ENCODE data around the gene BTBD2.

The BTBD2 gene

GRCh38 chr19:2044709-2045500, 29.4 kb upstream of the BTBD2 start:
- Histone ChIP-seq H3K4me1 (ENCODE audit: control insufficient read depth, insufficient read depth, low read length, unreplicated experiment) (peaks cover 28% of the 10 kb centered on the region), H3K79me2 (ENCODE audit: control insufficient read depth, insufficient read depth, low read length, unreplicated experiment) (peaks cover 28% of the 10 kb centered on the region), H3K36me3 (ENCODE audit: insufficient read depth, low read length) (no peaks in the 10 kb centered on the region), H2AFZ (ENCODE audit: low read length, unreplicated experiment) (no peak overlapping the region), H3K4me3 (ENCODE audit: low read depth, low read length) (no peak overlapping the region), H3K27ac (ENCODE audit: low read depth, low read length) (no peak overlapping the region), H3K27me3 (ENCODE audit: insufficient read depth, low read length) (no peaks in the 10 kb centered on the region)

GRCh38 chr19:2043961-2044708, 28.6 kb upstream of the BTBD2 start:
- Histone ChIP-seq H3K4me3 (ENCODE audit: low read depth, low read length) (no peak overlapping the region), H3K27me3 (ENCODE audit: insufficient read depth, low read length) (no peaks in the 10 kb centered on the region), H3K27ac (ENCODE audit: low read depth, low read length) (no peak overlapping the region), H3K36me3 (ENCODE audit: insufficient read depth, low read length) (no peaks in the 10 kb centered on the region), H3K4me1 (ENCODE audit: control insufficient read depth, insufficient read depth, low read length, unreplicated experiment) (peaks cover 22% of the 10 kb centered on the region), H2AFZ (ENCODE audit: low read length, unreplicated experiment) (no peak overlapping the region), H3K79me2 (ENCODE audit: control insufficient read depth, insufficient read depth, low read length, unreplicated experiment) (peaks cover 21% of the 10 kb centered on the region)

- Histone ChIP-seq H3K4me1 (ENCODE audit: control insufficient read depth, insufficient read depth, low read length, unreplicated experiment) (peaks cover 13% of the 10 kb centered on the region), H3K79me2 (ENCODE audit: control insufficient read depth, insufficient read depth, low read length, unreplicated experiment) (peaks cover 12% of the 10 kb centered on the region), H3K27me3 (ENCODE audit: insufficient read depth, low read length) (no peaks in the 10 kb centered on the region), H3K36me3 (ENCODE audit: insufficient read depth, low read length) (no peaks in the 10 kb centered on the region), H3K27ac (ENCODE audit: low read depth, low read length) (no peak overlapping the region), H3K4me3 (ENCODE audit: low read depth, low read length) (no peak overlapping the region), H2AFZ (ENCODE audit: low read length, unreplicated experiment) (no peak overlapping the region)
Measured at GRCh38 chr19:2043251-2043641, 27.7 kb upstream of the BTBD2 start.

- Histone ChIP-seq H3K79me2 (ENCODE audit: control insufficient read depth, insufficient read depth, low read length, unreplicated experiment) (peaks cover 6% of the 10 kb centered on the region), H3K27me3 (ENCODE audit: insufficient read depth, low read length) (no peaks in the 10 kb centered on the region), H3K27ac (ENCODE audit: low read depth, low read length) (no peak overlapping the region), H2AFZ (ENCODE audit: low read length, unreplicated experiment) (no peak overlapping the region), H3K4me3 (ENCODE audit: low read depth, low read length) (no peak overlapping the region), H3K36me3 (ENCODE audit: insufficient read depth, low read length) (no peaks in the 10 kb centered on the region), H3K4me1 (ENCODE audit: control insufficient read depth, insufficient read depth, low read length, unreplicated experiment) (peaks cover 7% of the 10 kb centered on the region)
Measured at GRCh38 chr19:2042485-2043250, 27.2 kb upstream of the BTBD2 start.

GRCh38 chr19:2041683-2042484, 26.4 kb upstream of the BTBD2 start:
- Histone ChIP-seq H3K4me3 (ENCODE audit: low read depth, low read length) (no peak overlapping the region), H3K79me2 (ENCODE audit: control insufficient read depth, insufficient read depth, low read length, unreplicated experiment) (no peaks in the 10 kb centered on the region), H2AFZ (ENCODE audit: low read length, unreplicated experiment) (no peak overlapping the region), H3K36me3 (ENCODE audit: insufficient read depth, low read length) (no peaks in the 10 kb centered on the region), H3K27ac (ENCODE audit: low read depth, low read length) (no peak overlapping the region; the same call in 1 of the 2 replicates), H3K4me1 (ENCODE audit: control insufficient read depth, insufficient read depth, low read length, unreplicated experiment) (peaks cover under 1% of the 10 kb centered on the region), H3K27me3 (ENCODE audit: insufficient read depth, low read length) (no peaks in the 10 kb centered on the region)

GRCh38 chr19:2041433-2041682, 25.8 kb upstream of the BTBD2 start:
- Histone ChIP-seq H2AFZ (ENCODE audit: low read length, unreplicated experiment) (no peak overlapping the region), H3K4me3 (ENCODE audit: low read depth, low read length) (no peak overlapping the region), H3K27me3 (ENCODE audit: insufficient read depth, low read length) (no peaks in the 10 kb centered on the region), H3K36me3 (ENCODE audit: insufficient read depth, low read length) (no peaks in the 10 kb centered on the region), H3K79me2 (ENCODE audit: control insufficient read depth, insufficient read depth, low read length, unreplicated experiment) (no peaks in the 10 kb centered on the region), H3K27ac (ENCODE audit: low read depth, low read length) (no peak overlapping the region; the same call in 1 of the 2 replicates), H3K4me1 (ENCODE audit: control insufficient read depth, insufficient read depth, low read length, unreplicated experiment) (no peaks in the 10 kb centered on the region)

GRCh38 chr19:2040647-2041432, 25.3 kb upstream of the BTBD2 start:
- no peak overlapping the region for H2AFZ ChIP-seq (ENCODE audit: low read length, unreplicated experiment)
- H3K36me3 ChIP-seq (ENCODE audit: insufficient read depth, low read length) = no peaks in the 10 kb centered on the region
- no peaks in the 10 kb centered on the region for H3K27me3 ChIP-seq (ENCODE audit: insufficient read depth, low read length)
- no peak overlapping the region for H3K4me3 ChIP-seq (ENCODE audit: low read depth, low read length)
- H3K4me1 ChIP-seq (ENCODE audit: control insufficient read depth, insufficient read depth, low read length, unreplicated experiment) = no peaks in the 10 kb centered on the region
- H3K27ac ChIP-seq (ENCODE audit: low read depth, low read length) = no peak overlapping the region
- H3K79me2 ChIP-seq (ENCODE audit: control insufficient read depth, insufficient read depth, low read length, unreplicated experiment) = no peaks in the 10 kb centered on the region

- Histone ChIP-seq H3K27ac (ENCODE audit: low read depth, low read length) (no peak overlapping the region), H3K4me1 (ENCODE audit: control insufficient read depth, insufficient read depth, low read length, unreplicated experiment) (no peaks in the 10 kb centered on the region), H3K36me3 (ENCODE audit: insufficient read depth, low read length) (no peaks in the 10 kb centered on the region)
Measured at GRCh38 chr19:2039959-2040646, 24.6 kb upstream of the BTBD2 start.

GRCh38 chr19:2039089-2039958, 23.8 kb upstream of the BTBD2 start:
- Histone ChIP-seq H3K27ac (ENCODE audit: low read depth, low read length) (no peak overlapping the region), H3K27me3 (ENCODE audit: insufficient read depth, low read length) (no peaks in the 10 kb centered on the region), H2AFZ (ENCODE audit: low read length, unreplicated experiment) (no peak overlapping the region), H3K36me3 (ENCODE audit: insufficient read depth, low read length) (no peaks in the 10 kb centered on the region), H3K4me1 (ENCODE audit: control insufficient read depth, insufficient read depth, low read length, unreplicated experiment) (no peaks in the 10 kb centered on the region), H3K79me2 (ENCODE audit: control insufficient read depth, insufficient read depth, low read length, unreplicated experiment) (no peaks in the 10 kb centered on the region), H3K4me3 (ENCODE audit: low read depth, low read length) (no peak overlapping the region)

More at GRCh38 chr19:2039959-2040646, 24.6 kb upstream of the BTBD2 start:
- no peaks in the 10 kb centered on the region for H3K27me3 ChIP-seq (ENCODE audit: insufficient read depth, low read length)
- H3K79me2 ChIP-seq (ENCODE audit: control insufficient read depth, insufficient read depth, low read length, unreplicated experiment) = no peaks in the 10 kb centered on the region
- H2AFZ ChIP-seq (ENCODE audit: low read length, unreplicated experiment) = no peak overlapping the region
- no peak overlapping the region for H3K4me3 ChIP-seq (ENCODE audit: low read depth, low read length)
